Caki2 (cell line): ENCODE data around the gene RPL5. TPM values are rescaled to one million over a fixed set of nuclear protein-coding genes. Genes with fewer than 3 reads are reported as not detected.

ENCODE experiments used
- DNase-seq: peaks from one replicate; pipeline ENCODE4 v3.0.0-alpha.2; 2015; ENCODE audit warnings: low read depth
- in situ Hi-C: cut with HindIII; loops from 2 replicates; pipeline ENCODE4 v1.10.0; 2016; ENCODE audit warnings: low sequenced_read_pairs, low pct_unique_long_range_greater_than_20kb, mixed read lengths
- total RNA-seq: library from RNA; depleted of rRNA; stranded (reverse); fragments of >200 nt; shearing (Covaris generic); gene quantifications from 2 replicates; pipeline ENCODE4 v1.2.3, GENCODE V29; 2014; ENCODE audit warnings: low replicate concordance; rRNA removed

The RPL5 gene
- total RNA-seq, 1 experiment from 2014 or later = 1,215 TPM

GRCh38 chr1:92879316-92879968 is 47.6 kb downstream of the RPL5 start:
- DNase-seq = no peak
- in situ Hi-C loops = no loop called here

GRCh38 chr1:92881391-92881790 is 49.6 kb downstream of the RPL5 start:
- in situ Hi-C loops = no loop called here

GRCh38 chr1:92882819-92883218 is 51.0 kb downstream of the RPL5 start:
- DNase-seq = no peak
- in situ Hi-C loops = no loop called here

More at GRCh38 chr1:92881391-92881790, 49.6 kb downstream of the RPL5 start:
- no peak for DNase-seq

GRCh38 chr1:92883297-92883696 is 51.5 kb downstream of the RPL5 start:
- no peak for DNase-seq
- in situ Hi-C loops = no loop called here

- in situ Hi-C loops = no loop called here
- DNase-seq = no peak
Measured at GRCh38 chr1:92884195-92884594, 52.4 kb downstream of the RPL5 start.

GRCh38 chr1:92886886-92887419 is 55.1 kb downstream of the RPL5 start:
- in situ Hi-C loops = no loop called here
- DNase-seq = no peak

DNA sequence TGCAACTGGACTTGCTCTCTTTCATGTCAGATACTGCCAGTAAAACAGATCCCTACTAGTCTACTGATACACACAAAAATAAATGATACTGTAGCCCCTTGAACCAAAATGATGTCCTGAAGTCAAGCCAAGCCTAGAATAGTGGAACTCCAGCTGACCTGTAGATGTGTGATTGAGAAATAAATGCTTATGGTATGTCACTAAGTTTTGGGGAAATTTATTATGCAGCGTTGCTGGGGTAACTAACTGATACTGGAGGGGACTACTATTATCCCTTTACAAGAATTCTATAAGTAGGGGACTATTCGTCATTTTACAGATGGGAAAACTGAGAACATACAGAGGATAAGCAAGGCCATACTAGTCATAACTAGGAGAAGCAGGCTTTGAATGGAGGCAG is 55.6 kb downstream of the RPL5 start:
- DNase-seq = no peak
- in situ Hi-C loops = no loop called here

Other genes with a start within 250 kb of the RPL5 start
- 7.4 and 30.4 TPM in 2 replicates for gene EVI5, start 46.9 kb upstream of the RPL5 start, total RNA-seq
- gene DIPK1A, start 129.4 kb downstream of the RPL5 start, total RNA-seq = 8.6 TPM in 2 replicates
- gene MTF2, start 247.2 kb downstream of the RPL5 start, total RNA-seq = 3.6 and 5.0 TPM in 2 replicates